Pancreas (tissue), 10 donors: ENCODE data around the gene SLCO3A1. TPM values are rescaled to one million over a fixed set of nuclear protein-coding genes. Genes with fewer than 3 reads are reported as not detected.

Experiments used
- ATAC-seq, 4 donors: fragments of 200-7000 bp; cut with Tn5 transposase; one replicate each; pipeline versions ENCODE4 v1.8.0 to v1.9.1; 2020; ENCODE audit warnings: mild to moderate bottlenecking in 4 of 4, moderate library complexity in 4 of 4
- DNase-seq, 6 donors: peaks; one replicate each; pipeline ENCODE4 v3.0.0-alpha.2; 2020
- FAIRE-seq: peaks from 2 replicates; lab custom pipeline; 2012; peaks lifted over from hg19 to GRCh38; lab: Jason Lieb, UNC
- H3K27ac ChIP-seq, 4 donors: fragments of 200-600 bp; sonication (generic); 1 replicate in 3 of 4; 2 replicates in 1 of 4; pipeline versions ENCODE4 v1.5.0 to v1.8.0; 2020
- H3K27me3 ChIP-seq, 4 donors: fragments of 200-600 bp; one replicate each; pipeline ENCODE4 v1.8.0; 2021
- H3K36me3 ChIP-seq, 3 donors: fragments of 200-600 bp; sonication (generic) in 1 of 3; one replicate each; pipeline versions ENCODE4 v1.5.0 to v1.8.0; 2020 to 2021
- H3K4me1 ChIP-seq, 3 donors: fragments of 200-600 bp; one replicate each; pipeline ENCODE4 v1.8.0; 2021
- H3K4me3 ChIP-seq, 4 donors: fragments of 200-600 bp; sonication (generic) in 2 of 4; one replicate each; pipeline versions ENCODE4 v1.5.0 to v1.8.0; 2020 to 2021
- H3K9me3 ChIP-seq, 4 donors: fragments of 200-600 bp; one replicate each; pipeline ENCODE4 v1.8.0; 2021
- CTCF ChIP-seq, 4 donors: fragments of 200-600 bp; sonication (generic) in 3 of 4; IDR thresholded peaks; one replicate each; pipeline versions ENCODE4 v1.5.0 to v1.8.0; 2021; ENCODE audit warnings: antibody characterized with exemption in 4 of 4
- WGBS, 2 donors: extraction: QIAGEN DNeasy Blood & Tissue Kit; methylation state at CpG; one replicate each; pipeline ENCODE4 v1.1.7; 2013; 5-methylcytosine and 5-hydroxymethylcytosine counted together
- intact Hi-C, 3 donors: fragments of 100-400 bp; cut with DNase I; formaldehyde crosslinking; loops; one replicate each; pipeline versions ENCODE4 v1.11.1 to v1.14.2; 2022
- polyA plus RNA-seq, 2 donors: library from polyadenylated mRNA; stranded (reverse); fragments of 200-250 nt; gene quantifications; one replicate each; pipeline ENCODE4 v1.2.3, GENCODE V29; 2013
- total RNA-seq, 6 donors: library from RNA; stranded (reverse); fragmentation: NEBNext Ultra II Directional in 4 of 6; extraction: Animal tissue kit (Norgen Biotek cat#: 25700) in 4 of 6; gene quantifications; one replicate each; pipeline versions ENCODE4 v1.2.1 to v1.2.4, GENCODE V29; 2021 to 2023
- donor health status: healthy with polysubstance abuse.
- donor health status: DM: no; HTN: no; CAD: no; lungs with moderate emphysema.
- donor health status: DM: no; HTN: no; CAD: no.
- donor health status: control.
- donor health status: control.
- donor health status: Bipolar disorder and iron deficiency.
- donor health status: DM: yes; HTN: yes; CAD: no.
- donor health status: DM: no; HTN: no; CAD: no.
- donor health status: DM: no; HTN: no; CAD: no.
- donor health status: DM: yes; HTN: yes; CAD: no.

The SLCO3A1 gene
- total and polyA plus RNA-seq, 8 donors, result 3.4 to 15.5 (median 6.7) TPM

- WGBS, 2 donors, result 58 to 67% methylated on average over 9 of the region's 9 CpGs
- no peak for TF ChIP-seq CTCF (IDR thresholded peaks at IDR 0.05)
- Histone ChIP-seq H3K4me1 (no peaks in the 10 kb centered on the region), H3K4me3 (no peak overlapping the region), H3K27me3 (no peaks in the 10 kb centered on the region), H3K27ac (no peak overlapping the region), H3K9me3 (no peaks in the 10 kb centered on the region), H3K36me3 (no peaks in the 10 kb centered on the region)
- FAIRE-seq, result no peak
- ATAC-seq, result no peak
- intact Hi-C loops, result no loop called here
- no peak for DNase-seq
Observed at GRCh38 chr15:91980502-91981267, 127.2 kb downstream of the SLCO3A1 start.

- intact Hi-C loops, result no loop called here
- H3K4me1 ChIP-seq, result no peaks in the 10 kb centered on the region
- FAIRE-seq (no peak), DNase-seq (no peak), ATAC-seq (no peak)
- H3K27me3 ChIP-seq, result no peaks in the 10 kb centered on the region
- no peak overlapping the region for H3K27ac ChIP-seq
- no peak for TF ChIP-seq CTCF (IDR thresholded peaks at IDR 0.05)
- no peak overlapping the region for H3K4me3 ChIP-seq
- WGBS, 2 donors, result 65 to 77% methylated on average over 10 of the region's 10 CpGs
- no peaks in the 10 kb centered on the region for H3K36me3 ChIP-seq
- no peaks in the 10 kb centered on the region for H3K9me3 ChIP-seq
Observed at GRCh38 chr15:91981821-91982800, 128.6 kb downstream of the SLCO3A1 start.

GRCh38 chr15:91983729-91984340 lies 130.3 kb downstream of the SLCO3A1 start:
- Histone ChIP-seq H3K4me1 (no peaks in the 10 kb centered on the region), H3K27ac (no peak overlapping the region), H3K27me3 (no peaks in the 10 kb centered on the region), H3K4me3 (no peak overlapping the region), H3K9me3 (no peaks in the 10 kb centered on the region), H3K36me3 (no peaks in the 10 kb centered on the region)
- ATAC-seq (peak in 1 of 4 donors; percentile 11), FAIRE-seq (no peak), DNase-seq (no peak)
- TF ChIP-seq CTCF (IDR thresholded peaks at IDR 0.05), result no peak
- intact Hi-C loops, result no loop called here
- WGBS, 2 donors, result 43 to 59% methylated on average over 7 of the region's 7 CpGs

- Histone ChIP-seq H3K4me3 (no peak overlapping the region), H3K9me3 (no peaks in the 10 kb centered on the region), H3K27ac (no peak overlapping the region), H3K36me3 (no peaks in the 10 kb centered on the region), H3K4me1 (no peaks in the 10 kb centered on the region), H3K27me3 (no peaks in the 10 kb centered on the region)
- no peak for TF ChIP-seq CTCF (IDR thresholded peaks at IDR 0.05)
- intact Hi-C loops, result no loop called here
- DNase-seq (no peak), FAIRE-seq (no peak), ATAC-seq (no peak)
- 71 to 78% methylated on average over 7 of the region's 7 CpGs for WGBS, 2 donors
Observed at GRCh38 chr15:91985297-91985696, 131.8 kb downstream of the SLCO3A1 start.
